ENCODE measurements around the gene CFAP69. TPM values are rescaled to one million over a fixed set of nuclear protein-coding genes. Genes with fewer than 3 reads are reported as not detected.

Gene CFAP69
- total RNA-seq, 1 donor from 2014 or later, result 1.7 TPM

DNA sequence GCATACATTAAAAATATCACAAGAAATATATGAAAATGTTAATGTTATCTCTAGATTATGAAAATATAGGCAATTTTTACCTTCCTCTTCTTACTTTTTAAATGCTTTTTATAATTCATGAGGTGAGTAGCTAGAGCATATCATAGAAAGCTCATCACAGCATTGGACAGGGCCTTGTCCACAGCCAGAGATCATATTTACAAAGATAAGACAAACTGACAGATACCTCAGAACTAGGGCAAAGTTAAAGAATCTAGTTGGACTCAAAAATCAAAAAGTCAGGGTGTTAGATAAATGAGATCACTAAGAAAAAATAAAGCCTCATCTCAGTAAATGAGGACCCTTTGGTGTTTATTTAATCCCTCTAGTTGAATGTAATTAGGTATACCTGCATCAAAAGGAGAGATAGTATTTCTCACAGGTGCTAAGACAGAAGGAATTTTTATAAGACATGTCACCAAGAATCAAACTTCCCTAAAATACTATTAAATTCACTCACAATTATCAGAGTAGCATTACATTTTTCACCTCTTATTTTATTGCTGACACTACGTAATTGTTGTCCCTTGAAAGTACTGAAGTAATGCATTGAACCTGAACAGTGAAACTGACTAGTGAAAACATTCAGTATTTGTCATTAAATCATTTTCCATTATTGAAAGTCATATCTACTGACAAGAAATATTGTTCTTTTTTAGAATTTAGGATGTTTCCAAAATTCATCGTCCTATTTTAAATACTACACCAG, 25.6 kb downstream of the CFAP69 start:
- ATAC-seq (peak; percentile 80), DNase-seq (ENCODE audit: low spot score) (no peak)

DNA sequence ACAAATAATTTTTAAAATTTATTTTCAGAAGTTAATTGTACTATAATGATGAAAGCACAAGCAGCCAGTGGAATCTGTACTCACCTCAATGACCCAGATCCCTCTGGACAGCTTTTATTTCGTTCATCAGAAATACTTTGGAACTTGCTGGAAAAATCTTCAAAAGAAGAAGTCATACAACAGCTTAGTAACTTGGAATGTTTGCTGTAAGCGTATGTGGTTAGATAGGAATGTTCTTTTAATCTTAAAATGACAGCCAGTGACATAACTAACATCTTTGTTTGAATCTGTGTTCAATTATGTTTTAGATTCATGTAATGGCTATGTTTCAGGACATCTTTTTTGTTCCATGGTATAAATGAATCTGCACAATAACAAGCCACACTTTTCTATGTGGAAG, 26.8 kb downstream of the CFAP69 start:
- no peak for DNase-seq (ENCODE audit: low spot score)
- no peak for ATAC-seq

DNA sequence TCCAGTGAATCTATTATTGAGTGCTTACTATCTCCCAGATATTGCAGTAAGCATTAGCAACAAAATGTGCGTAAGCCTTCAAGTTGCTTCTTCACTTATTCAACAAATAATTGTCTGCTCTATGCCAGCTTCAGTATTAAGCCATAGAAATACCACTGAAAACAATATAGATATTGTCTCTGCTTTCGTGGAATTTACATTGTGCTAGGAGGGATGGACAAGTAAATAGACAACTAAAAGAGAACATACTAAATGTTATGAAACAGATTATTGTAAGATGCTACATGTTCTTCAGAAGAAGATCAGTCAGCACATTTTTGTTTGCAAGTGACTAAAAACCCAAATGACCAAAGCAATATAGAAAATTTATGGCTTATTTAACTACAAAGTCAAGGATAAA, 27.3 kb downstream of the CFAP69 start:
- DNase-seq (ENCODE audit: low spot score) (no peak), ATAC-seq (no peak)

DNA sequence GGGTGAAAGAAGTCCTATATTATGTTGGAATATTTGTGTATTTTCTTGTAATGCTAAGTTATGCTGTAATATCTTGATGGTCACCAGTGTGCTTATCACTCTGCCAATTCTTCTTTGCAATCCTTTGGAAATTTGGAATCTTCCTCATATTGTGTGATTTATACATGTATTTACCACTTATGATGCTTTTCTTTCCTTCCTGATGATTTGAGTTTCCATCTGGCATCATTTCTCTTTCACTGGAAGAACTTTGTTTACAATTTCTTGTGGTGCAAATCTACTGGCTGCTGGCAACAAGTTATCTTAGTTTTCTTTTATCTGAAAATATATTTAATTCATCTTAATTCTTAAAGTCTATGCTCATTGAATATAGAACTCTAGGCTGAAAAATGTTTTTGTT, 29.2 kb downstream of the CFAP69 start:
- DNase-seq (ENCODE audit: low spot score) (no peak), ATAC-seq (no peak)

DNA sequence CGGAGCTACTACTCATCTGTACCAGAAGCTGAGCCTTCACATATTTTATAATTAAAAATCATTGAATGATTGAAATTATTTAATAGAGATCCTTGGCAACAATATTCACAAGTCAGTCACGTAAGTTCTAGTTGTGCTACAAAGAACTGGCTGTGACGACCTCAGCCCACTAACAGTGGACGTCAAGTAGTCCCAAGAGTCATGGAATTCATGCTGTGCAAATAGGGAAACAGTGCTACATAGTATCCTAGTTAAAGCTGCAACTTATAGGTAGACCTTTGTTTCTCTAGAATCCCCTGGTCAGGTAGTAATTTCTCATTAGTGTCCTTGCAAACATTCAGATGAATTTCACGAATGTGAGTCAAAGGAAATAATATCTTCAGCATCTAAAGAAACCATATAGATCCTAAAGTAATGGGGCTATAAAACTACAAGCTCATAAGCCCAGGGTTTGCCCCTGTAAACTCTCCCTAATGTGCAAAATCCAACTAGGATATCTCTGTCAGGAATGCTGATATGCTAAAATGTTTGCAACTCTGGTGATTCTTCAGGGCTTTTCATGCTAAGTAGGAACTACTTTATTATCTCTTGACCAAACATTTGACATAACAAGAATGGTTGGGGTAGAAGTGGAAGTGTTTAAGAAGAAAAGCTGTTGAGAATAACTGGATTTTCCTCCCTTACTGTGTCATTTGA, 31.2 kb downstream of the CFAP69 start:
- no peak for DNase-seq (ENCODE audit: low spot score)
- ATAC-seq, result peak; percentile 60

DNA sequence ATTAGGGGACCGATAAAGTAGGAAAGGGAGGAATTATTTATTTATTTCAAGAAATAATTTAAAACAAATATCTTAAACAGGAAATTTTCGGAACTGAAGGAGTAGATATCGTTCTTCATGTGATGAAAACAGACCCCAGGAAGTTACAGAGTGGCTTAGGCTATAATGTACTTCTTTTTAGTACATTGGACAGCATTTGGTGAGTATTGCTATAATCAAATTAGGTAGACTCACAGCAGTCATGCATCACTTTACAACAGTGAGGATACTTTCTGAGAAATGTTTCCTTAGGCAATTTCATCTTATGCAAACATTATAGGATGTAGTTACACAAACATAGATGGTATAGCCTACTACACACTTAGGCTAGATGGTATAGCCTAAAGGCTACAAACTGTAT, 43.2 kb downstream of the CFAP69 start:
- ATAC-seq (no peak), DNase-seq (ENCODE audit: low spot score) (no peak)

DNA sequence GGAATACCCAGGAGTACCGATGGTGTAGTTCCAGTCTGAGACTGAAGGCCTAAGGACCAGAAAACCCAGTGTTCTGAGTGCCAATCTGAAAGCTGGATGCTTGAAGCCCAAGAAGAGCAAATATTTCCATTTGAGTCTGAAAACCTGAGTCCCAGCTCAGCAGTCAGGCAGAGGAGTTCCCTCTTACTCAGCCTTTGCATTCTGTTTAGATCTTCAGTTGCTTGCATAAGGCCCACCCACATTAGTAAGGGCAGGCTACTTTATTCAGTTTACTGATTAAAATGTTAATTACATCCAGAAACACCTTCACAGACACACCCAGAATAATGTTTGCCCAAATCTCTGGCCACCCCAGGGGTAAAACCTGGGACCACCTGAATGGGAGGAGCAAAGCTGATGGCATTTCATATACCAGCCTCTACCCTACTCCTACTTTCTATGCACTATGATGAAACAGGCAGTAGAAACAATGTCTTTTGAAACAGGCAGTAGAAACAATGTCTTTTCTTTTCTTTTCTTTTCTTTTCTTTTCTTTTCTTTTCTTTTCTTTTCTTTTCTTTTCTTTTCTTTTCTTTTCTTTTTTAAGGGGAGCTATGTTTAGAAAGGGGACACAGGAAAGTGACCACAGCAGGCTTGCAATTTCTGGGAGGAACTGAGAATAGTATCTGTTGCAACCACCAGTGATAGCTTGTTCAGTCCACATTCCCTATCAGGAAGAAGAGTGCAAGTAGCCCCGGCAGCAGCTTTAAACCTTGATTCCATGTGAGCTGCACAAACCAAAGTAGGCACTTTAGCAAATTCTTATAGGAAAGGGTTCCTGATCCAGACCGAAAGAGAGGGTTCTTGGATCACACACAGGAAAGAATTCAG, 45.5 kb downstream of the CFAP69 start:
- ATAC-seq (no peak), DNase-seq (ENCODE audit: low spot score) (no peak)

DNA sequence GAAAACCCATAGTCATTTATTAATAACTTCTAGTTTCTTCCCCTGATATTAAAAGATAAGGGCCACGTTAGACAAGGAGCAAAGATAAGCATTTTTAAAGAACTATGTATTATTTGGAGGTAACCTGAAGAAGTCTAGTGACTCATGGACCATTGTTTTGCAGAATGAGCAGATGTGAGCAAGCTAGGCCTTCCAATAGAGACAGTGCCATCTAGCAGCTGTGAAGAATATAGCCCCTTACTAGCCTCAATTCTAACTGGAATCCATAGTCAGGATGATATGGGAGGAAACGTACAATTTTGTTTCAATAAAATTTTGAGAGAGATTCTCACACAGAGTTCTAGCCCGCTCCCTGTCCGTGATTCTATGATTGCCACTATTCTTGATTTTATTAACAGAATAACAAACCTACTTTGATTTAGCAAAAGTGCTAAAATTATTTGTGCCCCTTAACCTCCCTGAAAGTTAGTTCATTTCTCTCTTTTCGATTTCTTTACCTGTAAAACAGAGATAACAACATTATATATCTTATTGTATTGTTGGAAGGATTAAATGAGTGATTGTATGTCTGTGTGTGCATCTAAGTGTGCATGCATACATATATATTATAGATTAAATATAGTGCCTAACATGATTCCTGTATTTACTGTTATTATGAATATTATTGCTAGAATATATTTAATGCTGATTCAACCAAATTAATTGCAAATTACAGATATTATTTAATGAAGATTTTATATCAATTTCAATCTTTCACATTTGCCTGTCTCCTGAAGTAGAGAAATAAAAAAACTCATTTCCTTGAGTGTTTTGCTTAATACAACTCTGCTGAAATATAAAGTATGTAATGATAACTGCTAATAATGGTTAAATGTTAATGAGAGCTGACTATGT, 53.4 kb downstream of the CFAP69 start:
- ATAC-seq (peak; percentile 99), DNase-seq (ENCODE audit: low spot score) (no peak)

DNA sequence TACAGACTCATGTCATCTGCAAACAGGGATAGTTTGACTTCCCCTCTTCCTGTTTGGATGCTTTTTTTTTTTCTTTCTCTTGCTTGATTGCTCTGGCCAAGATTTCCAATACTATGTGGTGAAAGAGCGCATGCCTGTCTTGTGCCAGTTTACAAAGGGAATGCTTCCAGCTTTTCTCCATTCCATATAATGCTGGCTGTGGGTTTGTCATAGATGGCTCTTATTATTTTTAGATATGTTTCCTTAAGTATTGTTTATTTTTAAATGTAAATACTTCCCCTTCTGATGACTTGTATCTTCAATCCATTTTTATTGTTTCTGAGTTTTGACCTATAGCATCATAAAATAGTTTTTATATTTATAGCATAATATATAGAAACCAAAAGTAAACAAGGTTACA, 58.3 kb downstream of the CFAP69 start:
- ATAC-seq (no peak), DNase-seq (ENCODE audit: low spot score) (no peak)

DNA sequence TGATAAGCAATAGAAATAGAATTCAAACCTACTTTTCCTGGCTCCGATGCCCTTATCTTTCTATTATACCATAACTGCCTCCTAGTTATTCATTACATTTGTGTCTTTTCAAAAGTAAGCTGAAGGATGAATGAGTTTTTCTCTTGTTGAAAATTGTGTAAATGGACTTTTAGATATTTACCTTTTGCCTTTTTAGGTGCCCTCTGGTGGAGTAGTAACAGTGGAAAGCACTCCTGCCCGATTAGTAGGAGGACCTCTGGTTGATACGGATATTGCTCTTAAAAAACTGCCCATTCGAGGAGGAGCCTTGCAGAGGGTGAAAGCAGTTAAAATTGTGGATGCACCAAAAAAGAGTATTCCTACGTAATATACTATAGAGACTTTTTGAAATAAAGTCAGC, 64.9 kb downstream of the CFAP69 start:
- no peak for DNase-seq (ENCODE audit: low spot score)
- ATAC-seq, result peak; percentile 60

DNA sequence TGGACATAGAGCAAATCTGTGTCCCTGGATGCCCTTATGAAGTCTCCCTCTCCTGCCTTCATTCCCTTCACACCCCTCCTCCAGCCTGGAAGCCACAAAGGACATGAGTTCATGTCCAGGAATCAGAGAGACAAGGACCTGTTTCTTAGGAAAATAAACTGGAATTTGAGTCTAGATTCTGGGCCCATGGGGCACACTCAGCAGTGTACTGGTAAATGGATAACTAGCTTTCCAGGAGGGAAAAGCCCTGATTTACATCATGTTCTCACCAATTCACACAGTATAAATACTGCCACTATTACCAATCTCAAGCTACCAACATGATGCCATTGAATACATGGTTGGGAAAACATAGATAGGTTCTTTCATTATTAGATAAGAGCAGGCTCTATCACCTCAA, 66.2 kb downstream of the CFAP69 start:
- peak; percentile 90 for ATAC-seq
- DNase-seq (ENCODE audit: low spot score), result no peak

DNA sequence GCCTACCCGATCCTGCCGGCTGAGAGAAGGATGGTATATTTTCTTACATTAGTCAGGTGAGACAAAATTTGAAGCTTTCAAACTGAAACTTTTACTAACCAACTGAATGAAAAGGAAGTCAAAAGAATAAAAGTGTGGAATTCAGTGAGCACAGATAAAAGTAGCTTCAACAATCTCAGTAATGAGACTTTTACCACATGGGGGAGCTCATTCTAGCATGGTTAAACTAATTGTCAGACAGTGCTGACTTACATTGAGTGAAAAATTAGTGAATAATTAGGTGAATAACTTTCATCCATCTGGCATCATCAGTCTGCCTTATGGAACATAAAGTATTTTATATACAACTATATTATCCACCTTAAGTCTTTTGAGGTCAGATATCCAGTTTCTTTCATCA, 67.8 kb downstream of the CFAP69 start:
- DNase-seq (ENCODE audit: low spot score) (no peak), ATAC-seq (peak; percentile 60)

DNA sequence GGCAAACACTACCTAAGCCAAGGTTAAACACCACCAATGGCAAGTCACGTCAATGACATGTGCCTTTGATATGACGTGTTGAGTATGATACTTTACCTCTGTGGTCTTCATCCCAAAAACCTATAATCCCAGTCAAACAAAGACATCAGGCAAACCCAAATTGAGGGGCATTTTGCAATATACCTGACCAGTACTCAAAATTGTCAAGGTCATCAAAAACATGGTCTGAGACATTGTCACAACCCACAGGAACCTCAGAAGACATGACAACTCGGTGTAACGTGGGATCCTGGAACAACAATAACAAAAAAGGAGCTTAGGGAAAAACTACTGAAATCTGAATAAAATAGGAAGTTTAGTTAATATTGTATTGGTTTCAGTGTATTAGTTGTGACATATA, 68.9 kb downstream of the CFAP69 start:
- DNase-seq (ENCODE audit: low spot score), result no peak
- no peak for ATAC-seq

DNA sequence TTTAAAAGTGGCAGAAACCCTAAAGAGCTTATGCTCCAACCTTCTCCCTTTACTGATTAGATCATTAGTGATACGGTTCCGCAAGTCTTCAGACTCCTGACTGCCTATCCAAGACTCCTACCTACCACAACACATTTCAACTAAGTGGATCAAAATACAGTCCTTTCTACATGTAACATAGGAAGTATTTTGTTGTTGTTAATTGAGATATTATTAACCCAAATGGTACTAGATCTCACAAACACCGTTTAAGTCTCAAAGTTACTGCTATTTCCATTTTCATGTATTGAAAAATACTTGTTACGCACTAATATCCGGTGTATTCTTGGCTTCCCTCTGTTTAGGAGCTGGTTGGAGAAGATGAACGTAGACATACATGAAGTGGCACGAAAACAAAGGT, 75.0 kb downstream of the CFAP69 start:
- ATAC-seq (no peak), DNase-seq (ENCODE audit: low spot score) (no peak)

DNA sequence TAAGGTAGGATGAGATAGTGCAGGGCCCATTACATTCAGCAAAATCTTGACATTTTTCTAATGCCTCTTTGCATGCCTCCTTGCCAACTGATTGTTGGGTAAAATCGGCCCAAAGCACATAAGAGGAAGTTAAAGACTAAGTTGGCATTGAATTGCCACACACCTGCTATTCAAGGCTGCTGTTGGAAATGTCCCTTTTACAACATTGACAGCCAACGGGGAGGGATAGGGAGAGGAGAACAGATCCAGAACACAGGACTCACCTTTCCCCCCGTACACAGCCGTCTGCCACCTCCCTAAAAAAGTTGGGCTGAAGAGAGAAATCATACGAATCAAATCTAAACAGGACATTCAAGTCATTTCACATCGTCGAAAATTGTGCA, 75.4 kb downstream of the CFAP69 start:
- ATAC-seq, result no peak

DNA sequence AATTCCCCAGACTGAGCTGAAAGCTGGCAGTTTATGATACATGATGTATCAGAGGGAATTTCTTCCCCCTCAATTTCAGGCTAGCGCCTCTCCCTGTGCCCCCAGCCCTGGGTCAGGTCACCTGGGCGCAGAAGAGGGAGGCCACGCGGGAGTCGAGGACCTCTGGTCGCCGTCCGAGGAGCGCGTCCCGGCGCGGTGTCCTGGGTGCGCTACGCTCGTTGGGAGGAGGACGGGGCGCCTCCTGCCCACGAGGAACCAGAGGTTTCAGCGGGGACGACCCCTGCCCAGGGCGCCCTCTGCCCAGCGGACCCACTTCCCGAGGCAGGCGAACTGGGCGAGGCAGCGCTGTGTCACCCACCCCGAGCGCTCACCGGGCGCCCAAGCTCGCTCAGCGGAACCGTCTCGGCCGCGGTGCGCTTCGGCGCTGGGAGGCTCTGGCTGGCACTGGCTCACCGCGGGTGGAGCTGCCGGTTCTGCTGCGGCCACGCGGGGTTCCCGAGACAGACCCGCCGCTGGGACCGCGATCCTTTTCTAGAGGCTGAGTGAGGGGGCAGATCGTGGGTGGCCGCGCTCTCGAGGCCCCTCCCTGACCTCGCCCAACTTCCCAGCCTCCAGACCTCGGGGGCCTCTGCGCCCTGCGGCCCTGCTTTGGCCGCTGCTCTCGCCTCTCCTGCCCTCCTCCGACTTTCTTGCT, 76.0 kb downstream of the CFAP69 start, which contains the start of gene FAM237B:
FAM237B (minus strand) TSS at position 504 of the 694 bp plus-strand sequence. CDS start 1,556 bp downstream, outside the sequence.
- peak; percentile 72 for ATAC-seq
- no peak for DNase-seq (ENCODE audit: low spot score)

More for the DNA sequence above, 75.4 kb downstream of the CFAP69 start:
- no peak for DNase-seq (ENCODE audit: low spot score)

DNA sequence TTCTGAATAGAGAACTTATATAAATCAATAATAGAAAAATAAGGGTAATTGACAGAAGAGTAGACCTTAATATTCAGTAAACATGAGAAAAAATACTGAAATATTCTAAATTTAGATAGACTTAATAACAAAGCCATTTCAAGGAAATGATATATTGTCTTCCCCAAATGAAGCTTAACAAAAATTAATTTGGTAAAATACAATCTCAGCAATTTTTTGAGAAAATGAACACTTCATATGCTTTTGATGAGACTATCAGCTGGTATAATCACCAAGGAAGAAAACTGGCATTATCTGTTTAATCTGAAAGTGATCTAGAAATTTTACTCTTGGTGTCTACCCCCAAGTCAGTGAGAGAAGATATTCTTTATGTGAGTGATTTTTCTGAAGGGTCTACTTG, 77.9 kb downstream of the CFAP69 start:
- ATAC-seq, result no peak

DNA sequence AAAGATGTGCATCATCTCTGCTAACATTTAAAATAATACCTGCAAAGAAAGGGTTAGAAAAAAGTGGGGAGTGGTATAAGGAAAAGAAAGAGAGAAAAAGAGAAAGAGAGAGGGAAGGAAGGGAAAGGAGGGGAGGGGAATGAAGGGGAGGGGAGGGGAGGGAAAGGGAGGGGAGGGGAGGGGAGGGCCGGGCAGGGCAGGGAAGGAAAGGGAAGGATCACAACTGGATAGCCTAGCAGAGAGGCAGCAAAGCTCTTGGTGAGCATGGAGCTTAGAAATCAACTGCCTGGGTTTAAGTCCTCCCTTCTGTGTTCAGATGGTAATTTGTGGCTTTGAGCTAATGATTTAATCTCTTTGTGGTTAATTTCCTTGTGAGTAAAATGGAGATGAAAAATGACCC, 81.5 kb downstream of the CFAP69 start:
- DNase-seq (ENCODE audit: low spot score) (no peak), ATAC-seq (no peak)

More for the DNA sequence above, 77.9 kb downstream of the CFAP69 start:
- no peak for DNase-seq (ENCODE audit: low spot score)

DNA sequence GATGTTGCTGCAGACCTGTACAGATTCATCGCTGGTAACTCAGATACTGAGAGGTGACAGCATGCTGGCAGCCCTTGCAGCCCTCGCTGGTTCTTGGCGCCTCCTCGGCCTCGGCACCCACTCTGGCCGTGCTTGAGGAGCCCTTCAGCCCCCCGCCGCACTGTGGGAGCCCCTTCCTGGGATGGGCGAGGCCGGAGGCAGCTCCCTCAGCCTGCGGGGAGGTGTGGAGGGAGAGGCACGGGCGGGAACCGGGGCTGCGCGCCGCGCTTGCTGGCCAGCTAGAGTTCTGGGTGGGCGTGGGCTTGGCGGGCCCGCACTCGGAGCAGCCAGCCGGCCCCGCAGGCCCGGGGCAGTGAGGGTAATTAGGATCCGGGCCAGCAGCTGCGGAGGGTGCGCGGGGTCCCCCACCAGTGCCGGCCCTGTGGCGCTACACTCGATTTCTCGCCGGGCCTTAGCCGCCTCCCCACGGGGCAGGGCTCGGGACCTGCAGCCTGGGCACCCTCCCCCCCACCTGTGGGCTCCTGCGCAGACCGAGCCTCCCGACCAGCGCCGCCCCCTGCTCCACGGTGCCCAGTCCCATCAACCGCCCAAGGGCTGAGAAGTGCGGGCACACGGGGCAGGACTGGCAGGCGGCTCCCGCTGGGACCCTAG, 89.3 kb downstream of the CFAP69 start:
- DNase-seq (ENCODE audit: low spot score) (no peak), ATAC-seq (no peak)
